T-cell (primary cell): Measurements from ENCODE around the gene PLCG2. TPM values are rescaled to one million over a fixed set of nuclear protein-coding genes. Genes with fewer than 3 reads are reported as not detected.
A peak's percentile ranks its signal among the peaks of the same experiment; 100 is the strongest.

Experiments
- ATAC-seq, 4 experiments: fragments of 200-7000 bp in 3 of 4; fragments of 150-1000 bp in 1 of 4; cut with Tn5 transposase; replicated peaks in 1 of 4; 1 replicate in 3 of 4; 2 replicates in 1 of 4; pipeline ENCODE4 v1.10.0; 2021; ENCODE audit warnings: moderate library complexity in 3 of 4, mild to moderate bottlenecking in 2 of 4, moderate number of reproducible peaks in 1 of 4
- CTCF ChIA-PET, 2 donors: fragments of 300-600 bp; sonication (Branson Sonifier 250); formaldehyde crosslinking; loops; one replicate each; lab custom pipeline; 2022; ENCODE audit warnings: antibody characterized with exemption in 2 of 2; lab: Charles Lee
- POLR2A ChIA-PET, 2 donors: fragments of 300-600 bp; sonication (Branson Sonifier 250); formaldehyde crosslinking; loops; one replicate each; lab custom pipeline; 2022; ENCODE audit warnings: antibody characterized with exemption in 2 of 2; lab: Charles Lee
- DNase-seq, 35 experiments: peaks; one replicate each; pipeline versions ENCODE4 v3.0.0 to v3.0.0-alpha.2; 2013 to 2023
- H3K27ac ChIP-seq: one replicate; pipeline ENCODE4 v1.5.1; 2013; ENCODE audit warnings: low read length
- H3K27me3 ChIP-seq, 2 experiments: replicated peaks in 1 of 2; 1 replicate in 1 of 2; 2 replicates in 1 of 2; pipeline versions ENCODE4 v1.6.1 to v1.7.0; 2013; ENCODE audit warnings: low read length in 1 of 2, mixed read lengths in 1 of 2; ENCODE audit not compliant: control insufficient read depth in 2 of 2, insufficient read depth in 2 of 2; ENCODE audit errors: extremely low read depth in 1 of 2
- H3K36me3 ChIP-seq, 2 donors: 1 replicate in 1 of 2; 2 replicates in 1 of 2; pipeline versions ENCODE4 v1.6.1 to v1.7.0; 2013; ENCODE audit warnings: low read length in 1 of 2; ENCODE audit not compliant: control insufficient read depth in 2 of 2, insufficient read depth in 1 of 2; ENCODE audit errors: extremely low read depth in 1 of 2
- H3K4me1 ChIP-seq, 2 experiments: 1 replicate in 1 of 2; 2 replicates in 1 of 2; pipeline versions ENCODE4 v1.6.1 to v1.7.0; 2013; ENCODE audit warnings: low read length in 2 of 2, mixed read lengths in 1 of 2; ENCODE audit not compliant: insufficient read depth in 2 of 2, control insufficient read depth in 1 of 2; ENCODE audit errors: extremely low read depth in 1 of 2
- H3K4me3 ChIP-seq, 2 donors: 1 replicate in 1 of 2; 2 replicates in 1 of 2; pipeline versions ENCODE4 v1.5.1 to v1.7.0; 2013; ENCODE audit warnings: mild to moderate bottlenecking in 2 of 2, low read length in 1 of 2, moderate library complexity in 1 of 2; ENCODE audit not compliant: control insufficient read depth in 1 of 2; ENCODE audit errors: extremely low read depth in 1 of 2
- H3K9me3 ChIP-seq: 2 replicates; pipeline ENCODE4 v1.7.0; 2013
- H3K27ac Mint-ChIP-seq, 2 donors: one replicate each; pipeline ENCODE4 v1.8.0; 2020 to 2021; ENCODE audit warnings: mild to moderate bottlenecking in 2 of 2, mixed read lengths in 2 of 2
- H3K27me3 Mint-ChIP-seq, 2 donors: one replicate each; pipeline ENCODE4 v1.8.0; 2021 to 2022; ENCODE audit warnings: mixed read lengths in 2 of 2
- H3K36me3 Mint-ChIP-seq: one replicate; pipeline ENCODE4 v1.8.0; 2021; ENCODE audit warnings: mixed read lengths
- H3K4me1 Mint-ChIP-seq, 3 donors: one replicate each; pipeline ENCODE4 v1.8.0; 2020 to 2022; ENCODE audit warnings: mixed read lengths in 3 of 3, mild to moderate bottlenecking in 1 of 3
- H3K4me3 Mint-ChIP-seq, 3 donors: one replicate each; pipeline ENCODE4 v1.8.0; 2020 to 2022; ENCODE audit warnings: mild to moderate bottlenecking in 3 of 3, mixed read lengths in 3 of 3, moderate library complexity in 3 of 3
- H3K9me3 Mint-ChIP-seq, 3 donors: one replicate each; pipeline ENCODE4 v1.8.0; 2020 to 2022; ENCODE audit warnings: mixed read lengths in 3 of 3
- WGBS: methylation state at CpG from one replicate; pipeline ENCODE4 v1.1.5; 2013; ENCODE audit warnings: missing lambda C conversion rate; ENCODE audit not compliant: insufficient coverage; 5-methylcytosine and 5-hydroxymethylcytosine counted together
- total RNA-seq, 35 experiments: library from RNA in 6 of 35; stranded (reverse) in 6 of 35; fragments of 120-200 nt in 1 of 35; gene quantifications; one replicate each; pipeline versions ENCODE4 v1.2.1 to v1.2.4 and lab custom pipeline; 2013 to 2026

Gene PLCG2
- total RNA-seq, 5 donors from 2014 or later (not counting 1 experiment from before 2014, with no cell fraction given), result 7.5 to 27.1 (median 12.1) TPM

DNA sequence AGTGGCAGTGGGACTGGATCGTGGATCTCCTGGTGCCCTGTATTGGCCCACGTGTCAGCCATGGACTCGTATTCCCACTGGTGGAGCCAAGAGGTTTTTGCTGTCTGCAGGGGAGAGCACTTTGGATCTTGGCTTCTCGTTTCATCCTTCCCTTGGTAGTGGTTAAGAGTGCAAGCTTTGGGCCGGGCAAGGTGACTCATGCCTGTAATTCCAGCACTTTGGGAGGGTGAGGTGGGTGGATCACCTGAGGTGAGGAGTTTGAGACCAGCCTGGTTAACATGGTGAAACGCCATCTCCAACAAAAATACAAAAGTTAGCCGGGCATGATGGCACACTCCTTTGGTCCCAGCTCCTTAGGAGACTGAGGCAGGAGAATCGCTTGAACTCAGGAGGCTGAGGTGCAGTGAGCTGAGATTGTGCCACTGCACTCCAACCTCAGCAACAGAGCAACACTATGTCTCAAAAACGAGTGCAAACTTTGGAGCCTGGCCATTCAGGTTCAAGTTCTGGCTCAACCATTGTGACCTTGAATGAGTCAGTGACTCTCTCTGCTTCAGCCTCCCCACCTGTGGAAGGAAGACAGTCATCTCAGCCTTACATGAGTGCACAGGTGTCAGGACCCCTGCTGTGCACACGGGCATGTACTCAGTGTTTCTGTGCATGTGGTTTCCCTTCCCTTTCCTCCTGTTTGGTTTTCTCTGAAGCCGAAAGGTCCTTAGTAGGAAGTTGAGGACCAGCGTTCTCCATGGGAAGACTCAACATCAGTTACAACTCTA is 57.4 kb downstream of the PLCG2 start:
- H3K9me3 ChIP-seq, result no peaks in the 10 kb centered on the region
- Mint-ChIP-seq H3K27me3 (peaks cover 0 to 5% of the 10 kb centered on the region in 2 donors), H3K27ac (peak overlapping the region in 1 of 2 donors; percentile 15), H3K36me3 (no peaks in the 10 kb centered on the region), H3K9me3 (no peaks in the 10 kb centered on the region), H3K4me3 (no peak overlapping the region), H3K4me1 (peaks cover 10 to 36% (median 13%) of the 10 kb centered on the region in 3 donors)
- H3K36me3 ChIP-seq, result no peaks in the 10 kb centered on the region
- no peak for DNase-seq
- no peak for ATAC-seq
- ChIA-PET POLR2A (interaction anchor here in 1 of 2 donors (0.7 kb wide), 1 partner anchor 13 kb away, joined by 4 read pairs; no protein-coding TSS in a partner anchor), CTCF (no interaction called here)
- WGBS, result 63% methylated on average over 3 of the region's 12 CpGs
- peaks cover 3 to 66% of the 10 kb centered on the region in 2 experiments for H3K4me1 ChIP-seq
- no peak overlapping the region for H3K4me3 ChIP-seq
- H3K27me3 ChIP-seq, result peaks cover 0 to 8% of the 10 kb centered on the region in 2 experiments
- H3K27ac ChIP-seq, result no peak overlapping the region

DNA sequence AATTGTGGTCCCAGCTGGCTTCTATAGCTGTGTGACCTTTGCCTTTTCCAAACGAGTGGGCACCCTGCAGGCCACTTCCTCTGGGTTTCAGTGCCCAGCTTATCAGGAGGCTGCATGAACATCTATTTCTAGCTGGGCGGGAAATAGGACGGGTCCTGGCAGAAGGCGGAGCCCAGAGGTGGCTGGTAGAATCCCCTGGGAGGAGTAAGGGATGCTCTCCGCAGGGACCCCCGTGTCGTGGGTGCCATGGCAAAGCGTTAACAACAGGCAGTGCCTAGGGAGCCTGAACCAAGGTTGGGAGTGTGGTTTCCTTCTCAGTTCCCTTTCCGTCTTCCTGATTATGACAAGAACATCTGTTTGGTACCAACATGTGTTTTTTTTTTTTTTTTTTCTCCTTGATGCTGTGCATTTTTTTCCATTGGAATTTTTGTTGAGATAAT is 58.2 kb downstream of the PLCG2 start:
- H3K4me3 Mint-ChIP-seq, result no peak overlapping the region
- POLR2A ChIA-PET, result no interaction called here

DNA sequence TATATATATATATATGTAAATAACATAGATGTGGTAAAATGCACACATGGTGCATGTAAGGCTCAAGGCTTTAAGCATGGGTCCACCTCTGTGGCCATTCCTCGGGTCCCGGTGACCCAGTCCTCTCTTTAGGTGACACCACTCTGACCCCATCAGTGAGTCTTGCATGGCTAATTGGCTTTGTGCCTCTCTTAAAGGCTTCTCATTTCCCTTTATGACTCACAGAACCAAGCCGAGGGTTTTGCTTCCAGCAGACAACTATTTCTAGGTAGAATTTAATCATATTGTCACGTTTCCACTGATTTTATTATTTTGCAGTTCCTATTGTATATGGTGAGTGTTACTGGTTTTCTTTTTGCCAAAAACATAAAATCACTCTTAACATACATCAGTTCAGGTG is 59.7 kb downstream of the PLCG2 start:
- Mint-ChIP-seq H3K9me3 (no peaks in the 10 kb centered on the region), H3K27ac (no peak overlapping the region), H3K4me1 (peaks cover 5 to 40% (median 9%) of the 10 kb centered on the region in 3 donors), H3K36me3 (no peaks in the 10 kb centered on the region), H3K27me3 (peaks cover 0 to 6% of the 10 kb centered on the region in 2 donors), H3K4me3 (no peak overlapping the region)
- H3K36me3 ChIP-seq, result no peaks in the 10 kb centered on the region
- ATAC-seq (no peak), DNase-seq (no peak)
- ChIA-PET CTCF (no interaction called here), POLR2A (no interaction called here)
- 63% methylated on average over 2 of the region's 4 CpGs for WGBS
- H3K27me3 ChIP-seq, result peaks cover 0 to 8% of the 10 kb centered on the region in 2 experiments
- no peak overlapping the region for H3K27ac ChIP-seq
- H3K4me3 ChIP-seq, result no peak overlapping the region
- H3K9me3 ChIP-seq, result no peaks in the 10 kb centered on the region
- H3K4me1 ChIP-seq, result peaks cover 0 to 57% of the 10 kb centered on the region in 2 experiments

More for the DNA sequence above, 58.2 kb downstream of the PLCG2 start:
- Histone ChIP-seq H3K27me3 (peaks cover 0 to 8% of the 10 kb centered on the region in 2 experiments), H3K36me3 (no peaks in the 10 kb centered on the region), H3K4me3 (no peak overlapping the region), H3K9me3 (no peaks in the 10 kb centered on the region), H3K27ac (no peak overlapping the region), H3K4me1 (peaks cover 0 to 65% of the 10 kb centered on the region in 2 experiments)
- peaks cover 8 to 38% (median 10%) of the 10 kb centered on the region in 3 donors for H3K4me1 Mint-ChIP-seq
- no peaks in the 10 kb centered on the region for H3K36me3 Mint-ChIP-seq
- peaks cover 0 to 7% of the 10 kb centered on the region in 2 donors for H3K27me3 Mint-ChIP-seq
- no peak for DNase-seq
- H3K27ac Mint-ChIP-seq, result no peak overlapping the region
- CTCF ChIA-PET, result no interaction called here
- no peak for ATAC-seq
- H3K9me3 Mint-ChIP-seq, result no peaks in the 10 kb centered on the region
- 66% methylated on average over 5 of the region's 9 CpGs for WGBS

DNA sequence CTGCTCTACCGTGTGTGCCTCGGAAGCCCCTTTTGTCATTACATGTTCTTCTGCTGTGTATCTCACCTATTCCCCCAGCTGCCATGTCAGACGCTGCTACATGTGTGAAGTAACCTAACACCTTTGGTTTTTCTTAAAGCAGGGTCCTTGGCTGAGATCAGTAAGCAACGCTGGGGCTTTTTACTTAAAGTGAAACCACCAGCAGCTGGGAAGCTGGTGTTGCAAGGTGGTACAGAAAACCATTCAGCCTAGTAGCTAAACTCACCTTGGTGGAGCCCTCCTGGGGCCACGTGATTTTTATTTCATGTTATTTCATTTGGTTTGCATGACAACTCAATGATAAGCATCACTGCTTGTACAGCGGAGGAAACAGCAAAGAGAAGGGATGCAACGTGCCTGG is 62.6 kb downstream of the PLCG2 start:
- H3K27ac Mint-ChIP-seq, result peak overlapping the region in 1 of 2 donors; percentile 39
- H3K4me1 Mint-ChIP-seq, result peaks cover 5 to 24% (median 9%) of the 10 kb centered on the region in 3 donors
- POLR2A ChIA-PET, result no interaction called here
- Histone ChIP-seq H3K27me3 (peaks cover 0 to 3% of the 10 kb centered on the region in 2 experiments), H3K9me3 (no peaks in the 10 kb centered on the region), H3K36me3 (no peaks in the 10 kb centered on the region), H3K27ac (peak overlapping the region; percentile 64), H3K4me3 (no peak overlapping the region), H3K4me1 (peaks cover 0 to 33% of the 10 kb centered on the region in 2 experiments)
- peaks cover 0 to 6% of the 10 kb centered on the region in 2 donors for H3K27me3 Mint-ChIP-seq
- peak in 23 of 35 experiments; percentile 10 to 63 (median 26) for DNase-seq
- WGBS, result 24% methylated on average over 5 of the region's 7 CpGs
- peak overlapping the region in 1 of 3 donors; percentile 31 for H3K4me3 Mint-ChIP-seq
- H3K36me3 Mint-ChIP-seq, result no peaks in the 10 kb centered on the region
- peak; percentile 15 to 74 (median 44) for ATAC-seq
- H3K9me3 Mint-ChIP-seq, result no peaks in the 10 kb centered on the region
- CTCF ChIA-PET, result no interaction called here

DNA sequence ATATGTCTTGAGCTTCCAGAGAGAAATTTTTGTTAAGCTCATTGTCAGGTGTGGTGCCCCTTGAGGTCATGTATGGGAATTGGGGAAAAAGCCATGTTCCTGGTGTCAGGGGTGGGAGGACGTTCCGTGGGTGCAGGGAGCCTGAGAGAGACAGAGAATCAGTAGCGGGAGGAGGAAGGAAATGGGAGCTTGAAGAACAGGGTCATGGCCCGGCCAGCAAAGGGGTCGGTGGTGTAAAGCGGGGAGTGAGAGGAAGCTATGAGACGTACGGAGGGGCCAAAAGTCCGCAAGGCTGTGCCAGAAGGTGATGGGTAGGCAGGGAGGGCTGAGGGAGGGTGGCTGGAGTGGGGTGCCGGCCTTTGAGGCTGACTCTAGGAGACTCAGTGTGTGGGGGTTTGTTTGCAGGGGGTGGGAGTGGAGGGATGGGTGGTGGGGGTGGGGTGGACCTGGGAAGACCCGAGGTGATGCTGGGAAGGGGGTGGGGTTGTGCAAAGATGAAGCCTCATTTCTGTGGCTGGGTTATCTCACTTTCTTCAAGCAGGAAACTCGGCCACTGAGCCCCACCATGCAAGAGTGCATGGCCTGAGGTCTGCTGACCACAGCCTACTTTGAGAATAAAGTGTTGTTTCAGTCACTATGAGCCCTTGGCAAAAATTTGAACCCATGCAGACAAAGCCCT is 63.6 kb downstream of the PLCG2 start:
- peak overlapping the region in 1 of 2 donors; percentile 4 for H3K4me3 ChIP-seq
- Mint-ChIP-seq H3K27ac (peak overlapping the region in 1 of 2 donors; percentile 51), H3K4me3 (peak overlapping the region in 1 of 3 donors; percentile 14), H3K4me1 (peaks cover 5 to 18% (median 9%) of the 10 kb centered on the region in 3 donors), H3K36me3 (no peaks in the 10 kb centered on the region), H3K9me3 (no peaks in the 10 kb centered on the region), H3K27me3 (peaks cover 0 to 5% of the 10 kb centered on the region in 2 donors)
- ChIA-PET POLR2A (no interaction called here), CTCF (no interaction called here)
- no peaks in the 10 kb centered on the region for H3K36me3 ChIP-seq
- ATAC-seq (no peak), DNase-seq (peak in 2 of 35 experiments; percentile 4 to 8)
- peak overlapping the region; percentile 53 for H3K27ac ChIP-seq
- WGBS, result 46% methylated on average over 10 of the region's 12 CpGs
- H3K27me3 ChIP-seq, result no peaks in the 10 kb centered on the region
- H3K9me3 ChIP-seq, result no peaks in the 10 kb centered on the region
- peaks cover 0 to 29% of the 10 kb centered on the region in 2 experiments for H3K4me1 ChIP-seq

DNA sequence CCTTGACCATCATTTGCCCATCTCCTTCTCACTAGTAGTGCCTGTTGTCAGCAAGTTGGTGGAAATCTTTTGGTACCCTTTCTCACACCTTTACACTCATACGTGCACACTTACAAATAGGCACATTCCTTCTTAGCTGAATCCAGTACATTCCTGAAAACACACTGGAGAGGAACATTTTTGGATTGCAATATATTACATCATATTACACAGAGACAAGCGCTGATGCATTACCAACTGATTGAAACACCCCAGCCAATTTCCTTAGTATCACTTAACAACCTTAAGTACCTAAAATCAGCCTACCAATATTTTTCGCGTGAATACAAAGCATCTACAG is 64.1 kb downstream of the PLCG2 start:
- no peak overlapping the region for H3K27ac ChIP-seq
- 90% methylated on average over 1 of the region's 4 CpGs for WGBS
- Mint-ChIP-seq H3K4me1 (peaks cover 5 to 17% (median 9%) of the 10 kb centered on the region in 3 donors), H3K4me3 (no peak overlapping the region), H3K27ac (no peak overlapping the region), H3K27me3 (peaks cover 0 to 5% of the 10 kb centered on the region in 2 donors), H3K36me3 (no peaks in the 10 kb centered on the region), H3K9me3 (no peaks in the 10 kb centered on the region)
- no peak for ATAC-seq
- no peak for DNase-seq
- H3K9me3 ChIP-seq, result no peaks in the 10 kb centered on the region
- no peak overlapping the region for H3K4me3 ChIP-seq
- H3K27me3 ChIP-seq, result no peaks in the 10 kb centered on the region
- peaks cover 0 to 29% of the 10 kb centered on the region in 2 experiments for H3K4me1 ChIP-seq
- ChIA-PET POLR2A (no interaction called here), CTCF (no interaction called here)
- no peaks in the 10 kb centered on the region for H3K36me3 ChIP-seq
